HepG2 (cell line): ENCODE data around the gene PACS1.

Experiments
- CREB1 ChIP-seq, 2 experiments: fragments of 450-650 bp in 1 of 2; IDR thresholded peaks; 2 replicates each; pipeline ENCODE4 v1.6.1; 2016 to 2017; ENCODE audit warnings: control low read depth in 1 of 2, mild to moderate bottlenecking in 1 of 2, missing compliant biosample characterization in 1 of 2, missing genetic modification characterization in 1 of 2
- GABPA ChIP-seq, 2 experiments: IDR thresholded peaks; 2 replicates each; pipeline ENCODE4 v1.6.1; 2011 to 2016; ENCODE audit warnings: low read depth in 2 of 2, low read length in 1 of 2, missing biosample characterization in 1 of 2, missing genetic modification characterization in 1 of 2
- HDAC6 ChIP-seq: fragments of 200-600 bp; sonication (generic); IDR thresholded peaks from 2 replicates; pipeline ENCODE4 v1.7.0; 2017; ENCODE audit warnings: mild to moderate bottlenecking, antibody characterized with exemption, low read length, low read depth
- HOMEZ ChIP-seq: IDR thresholded peaks from 2 replicates; pipeline ENCODE4 v1.6.1; 2016; ENCODE audit warnings: low read depth
- JUNB ChIP-seq: sonication (generic); formaldehyde crosslinking; IDR thresholded peaks from 2 replicates; pipeline ENCODE4 v1.8.0; 2022; ENCODE audit warnings: missing genetic modification reagents, mild to moderate bottlenecking, borderline replicate concordance
- LBX2 ChIP-seq: sonication (generic); formaldehyde crosslinking; IDR thresholded peaks from 2 replicates; pipeline ENCODE4 v1.5.0; 2020; ENCODE audit warnings: missing genetic modification reagents, mild to moderate bottlenecking, borderline replicate concordance
- NCOA1 ChIP-seq: sonication (generic); formaldehyde crosslinking; IDR thresholded peaks from 2 replicates; pipeline ENCODE4 v1.9.0; 2021; ENCODE audit warnings: missing genetic modification reagents
- NFIB ChIP-seq: sonication (generic); formaldehyde crosslinking; IDR thresholded peaks from 2 replicates; pipeline ENCODE4 v1.9.0; 2021; ENCODE audit warnings: missing genetic modification reagents, mild to moderate bottlenecking, borderline replicate concordance
- POLR2A ChIP-seq, 2 experiments: IDR thresholded peaks; 2 replicates each; pipeline ENCODE4 v1.6.1; 2011; ENCODE audit warnings: low read depth in 2 of 2, low read length in 2 of 2, mild to moderate bottlenecking in 1 of 2, moderate library complexity in 1 of 2; ENCODE audit not compliant: insufficient read depth in 1 of 2
- REST ChIP-seq, 2 experiments: IDR thresholded peaks; 2 replicates each; pipeline ENCODE4 v1.6.1; 2011 to 2012; ENCODE audit warnings: low read length in 2 of 2, borderline replicate concordance in 1 of 2, low read depth in 1 of 2, mild to moderate bottlenecking in 1 of 2, moderate library complexity in 1 of 2
- RNF2 ChIP-seq: fragments of 450-650 bp; conservative IDR thresholded peaks from 2 replicates; pipeline ENCODE4 v1.6.1; 2016; ENCODE audit warnings: low read depth
- TCF7L2 ChIP-seq: IDR thresholded peaks from 2 replicates; pipeline ENCODE4 v1.6.1; 2011; ENCODE audit warnings: mild to moderate bottlenecking, low read depth, low read length, moderate library complexity
- ZFP1 ChIP-seq: IDR thresholded peaks from 2 replicates; pipeline ENCODE4 v1.6.1; 2016

GRCh38 chr11:66287889-66288670, 218.0 kb downstream of the PACS1 start:
- TF ChIP-seq JUNB (CRISPR knock-in tag) (no peak), NFIB (no peak), RNF2 (no peak), GABPA (IDR thresholded peaks at IDR 0.05; ENCODE audit: low read depth, low read length) (no peak), GABPA (CRISPR knock-in tag; IDR thresholded peaks at IDR 0.05; ENCODE audit: low read depth) (no peak), HDAC6 (no peak), REST (IDR thresholded peaks at IDR 0.05; ENCODE audit: borderline replicate concordance in 1 of 2, low read depth in 1 of 2, low read length in 2 of 2) (no peak), LBX2 (CRISPR knock-in tag) (no peak), POLR2A (IDR thresholded peaks at IDR 0.05; ENCODE audit: insufficient read depth in 1 of 2, low read depth in 2 of 2, low read length in 2 of 2) (no peak), NCOA1 (CRISPR knock-in tag) (no peak), ZFP1 (no peak), CREB1 (IDR thresholded peaks at IDR 0.05) (no peak), CREB1 (CRISPR knock-in tag; IDR thresholded peaks at IDR 0.05) (no peak), TCF7L2 (no peak), HOMEZ (no peak)
